Gastroesophageal sphincter (tissue), 3 donors: Measurements from ENCODE around the gene CDKN3.

Experiments used
- POLR2A ChIP-seq, 2 donors: fragments of 450-650 bp; IDR thresholded peaks; one replicate each; pipeline ENCODE4 v1.6.1; 2017; ENCODE audit warnings: antibody characterized with exemption in 2 of 2, mild to moderate bottlenecking in 2 of 2, moderate library complexity in 1 of 2
- TF ChIP-seq, protein P1 (sequence below), 4 experiments: fragments of 200-600 bp in 2 of 4; fragments of 450-650 bp in 2 of 4; sonication (generic) in 1 of 4; IDR thresholded peaks; one replicate each; pipeline ENCODE4 v1.5.1; 2017 to 2019; ENCODE audit warnings: antibody characterized with exemption in 4 of 4, mild to moderate bottlenecking in 2 of 4, moderate library complexity in 2 of 4

DNA sequence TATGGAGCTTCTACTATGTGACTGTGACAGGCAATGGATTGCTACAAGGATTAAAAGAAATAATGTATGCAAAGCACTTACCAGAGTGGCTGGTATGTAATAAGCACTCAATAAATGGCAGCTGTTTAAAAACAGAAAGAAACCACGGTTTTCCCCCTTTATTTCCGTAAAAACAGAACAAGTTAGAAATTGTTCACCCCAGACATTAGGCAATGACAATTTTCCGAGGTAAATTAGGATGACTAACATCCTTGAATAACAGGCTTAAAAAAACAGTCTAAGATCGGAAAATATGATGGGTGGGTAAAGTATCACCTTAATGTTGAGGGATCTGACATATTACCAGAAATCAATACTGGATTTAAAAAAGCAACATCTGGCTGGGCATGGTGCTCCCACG, 65.2 kb downstream of the CDKN3 start:
- TF ChIP-seq POLR2A (IDR thresholded peaks at IDR 0.05) = no peak
- TF ChIP-seq, protein P1, sequence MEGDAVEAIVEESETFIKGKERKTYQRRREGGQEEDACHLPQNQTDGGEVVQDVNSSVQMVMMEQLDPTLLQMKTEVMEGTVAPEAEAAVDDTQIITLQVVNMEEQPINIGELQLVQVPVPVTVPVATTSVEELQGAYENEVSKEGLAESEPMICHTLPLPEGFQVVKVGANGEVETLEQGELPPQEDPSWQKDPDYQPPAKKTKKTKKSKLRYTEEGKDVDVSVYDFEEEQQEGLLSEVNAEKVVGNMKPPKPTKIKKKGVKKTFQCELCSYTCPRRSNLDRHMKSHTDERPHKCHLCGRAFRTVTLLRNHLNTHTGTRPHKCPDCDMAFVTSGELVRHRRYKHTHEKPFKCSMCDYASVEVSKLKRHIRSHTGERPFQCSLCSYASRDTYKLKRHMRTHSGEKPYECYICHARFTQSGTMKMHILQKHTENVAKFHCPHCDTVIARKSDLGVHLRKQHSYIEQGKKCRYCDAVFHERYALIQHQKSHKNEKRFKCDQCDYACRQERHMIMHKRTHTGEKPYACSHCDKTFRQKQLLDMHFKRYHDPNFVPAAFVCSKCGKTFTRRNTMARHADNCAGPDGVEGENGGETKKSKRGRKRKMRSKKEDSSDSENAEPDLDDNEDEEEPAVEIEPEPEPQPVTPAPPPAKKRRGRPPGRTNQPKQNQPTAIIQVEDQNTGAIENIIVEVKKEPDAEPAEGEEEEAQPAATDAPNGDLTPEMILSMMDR (IDR thresholded peaks at IDR 0.05) = no peak
